GM12892 (cell line): ENCODE results near the gene ABCB6.

Source experiments
- POLR2A ChIP-seq: IDR thresholded peaks from 2 replicates; pipeline ENCODE4 v1.6.1; 2011; ENCODE audit warnings: low read depth, low read length, control low read depth
- POLR2AphosphoS5 ChIP-seq: IDR thresholded peaks from 2 replicates; pipeline ENCODE4 v1.6.1; 2011; ENCODE audit warnings: low read depth, low read length, control low read depth
- TAF1 ChIP-seq: IDR thresholded peaks from 2 replicates; pipeline ENCODE4 v1.6.1; 2011; ENCODE audit warnings: low read depth, mild to moderate bottlenecking, control low read depth, low read length, borderline replicate concordance

DNA sequence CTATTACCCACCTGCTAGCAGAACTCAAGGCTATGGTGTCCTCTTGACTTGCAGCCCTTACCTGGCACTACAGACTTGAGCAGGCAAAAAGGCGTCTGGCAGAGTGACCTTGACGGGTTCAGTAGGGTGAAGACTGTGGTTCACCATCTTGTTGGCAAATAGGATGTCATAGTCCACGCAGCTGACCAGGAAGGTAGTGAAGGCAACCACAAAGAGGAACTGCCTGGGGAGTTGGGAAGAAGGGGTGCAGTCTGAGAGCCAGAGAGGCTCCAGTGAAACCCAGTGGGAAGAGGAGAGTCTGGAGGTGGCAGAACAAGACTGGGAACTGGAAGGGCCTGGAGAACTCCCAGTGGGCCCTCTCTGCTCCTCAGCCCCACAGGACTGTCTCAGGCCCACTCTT, 6.6 kb upstream of the ABCB6 start:
- TF ChIP-seq POLR2A (no peak), TAF1 (no peak), POLR2AphosphoS5 (no peak)
